H1 (cell line): ENCODE results near the gene TRAF1. TPM values are rescaled to one million over a fixed set of nuclear protein-coding genes. Genes with fewer than 3 reads are reported as not detected.

Experiments
- CHD2 ChIP-seq: IDR thresholded peaks from 2 replicates; pipeline ENCODE4 v1.6.1; 2012; ENCODE audit warnings: low read length, improper control_type of control experiment
- EGR1 ChIP-seq: IDR thresholded peaks from 2 replicates; pipeline ENCODE4 v1.6.1; 2011; ENCODE audit warnings: low read depth, low read length, borderline replicate concordance
- HDAC2 ChIP-seq, 2 experiments: fragments of 300-600 bp in 1 of 2; sonication (generic) in 1 of 2; IDR thresholded peaks; 2 replicates each; pipeline ENCODE4 v1.6.1; 2011 to 2012; ENCODE audit warnings: low read depth in 2 of 2, low read length in 2 of 2, mild to moderate bottlenecking in 2 of 2, moderate library complexity in 2 of 2, borderline replicate concordance in 1 of 2, inconsistent platforms in 1 of 2
- RAD21 ChIP-seq, 2 experiments: IDR thresholded peaks in 1 of 2; conservative IDR thresholded peaks in 1 of 2; 2 replicates each; pipeline ENCODE4 v1.6.1; 2011; ENCODE audit warnings: low read depth in 2 of 2, low read length in 2 of 2, improper control_type of control experiment in 1 of 2, inconsistent platforms in 1 of 2, mild to moderate bottlenecking in 1 of 2, moderate library complexity in 1 of 2
- SAP30 ChIP-seq: fragments of 300-600 bp; sonication (generic); IDR thresholded peaks from 2 replicates; pipeline ENCODE4 v1.7.1; 2012; ENCODE audit warnings: low read length, moderate library complexity, mild to moderate bottlenecking, inconsistent platforms; ENCODE audit not compliant: insufficient read depth, insufficient replicate concordance
- SIRT6 ChIP-seq: IDR thresholded peaks from one replicate; pipeline ENCODE4 v1.7.1; 2012; ENCODE audit warnings: low read length, inconsistent platforms
- SUZ12 ChIP-seq: fragments of 200-600 bp; sonication (generic); IDR thresholded peaks from 2 replicates; pipeline ENCODE4 v1.6.1; 2012; ENCODE audit warnings: mild to moderate bottlenecking, inconsistent platforms, low read length, moderate library complexity, mixed read lengths
- ZNF274 ChIP-seq: IDR thresholded peaks from 2 replicates; pipeline ENCODE4 v1.7.0; 2012; ENCODE audit warnings: low read length, borderline replicate concordance; ENCODE audit errors: extremely low read depth
- polyA plus RNA-seq, 7 experiments: library from polyadenylated mRNA; depleted of rRNA in 3 of 7; stranded (reverse) in 5 of 7; unstranded in 2 of 7; fragments of >200 nt in 5 of 7; fragments of 200-250 nt in 2 of 7; gene quantifications; 1 replicate in 5 of 7; 2 replicates in 1 of 7; 4 replicates in 1 of 7; pipeline versions ENCODE4 v1.2.1 to v1.2.3, GENCODE V29; 2011 to 2013; ENCODE audit warnings: missing spikeins in 2 of 7, mixed read lengths in 2 of 7
- total RNA-seq: library from RNA; stranded (reverse); fragmentation: NEBNext Ultra II Directional; extraction: Animal tissue kit (Norgen Biotek cat#: 25700); gene quantifications from 2 replicates; pipeline ENCODE4 v1.2.1, GENCODE V29; 2021
- TF ChIP-seq, protein P1 (sequence below): fragments of 300-600 bp; sonication (generic); IDR thresholded peaks from 2 replicates; pipeline ENCODE4 v1.7.1; 2012; ENCODE audit warnings: low read length, moderate library complexity, mild to moderate bottlenecking, inconsistent platforms; ENCODE audit not compliant: insufficient replicate concordance

The TRAF1 gene
- total and polyA plus RNA-seq, 2 of the 8 experiments (the other 6 are each of a cell fraction or from before 2014, with no cell fraction given), result 1.6 to 3.2 TPM

DNA sequence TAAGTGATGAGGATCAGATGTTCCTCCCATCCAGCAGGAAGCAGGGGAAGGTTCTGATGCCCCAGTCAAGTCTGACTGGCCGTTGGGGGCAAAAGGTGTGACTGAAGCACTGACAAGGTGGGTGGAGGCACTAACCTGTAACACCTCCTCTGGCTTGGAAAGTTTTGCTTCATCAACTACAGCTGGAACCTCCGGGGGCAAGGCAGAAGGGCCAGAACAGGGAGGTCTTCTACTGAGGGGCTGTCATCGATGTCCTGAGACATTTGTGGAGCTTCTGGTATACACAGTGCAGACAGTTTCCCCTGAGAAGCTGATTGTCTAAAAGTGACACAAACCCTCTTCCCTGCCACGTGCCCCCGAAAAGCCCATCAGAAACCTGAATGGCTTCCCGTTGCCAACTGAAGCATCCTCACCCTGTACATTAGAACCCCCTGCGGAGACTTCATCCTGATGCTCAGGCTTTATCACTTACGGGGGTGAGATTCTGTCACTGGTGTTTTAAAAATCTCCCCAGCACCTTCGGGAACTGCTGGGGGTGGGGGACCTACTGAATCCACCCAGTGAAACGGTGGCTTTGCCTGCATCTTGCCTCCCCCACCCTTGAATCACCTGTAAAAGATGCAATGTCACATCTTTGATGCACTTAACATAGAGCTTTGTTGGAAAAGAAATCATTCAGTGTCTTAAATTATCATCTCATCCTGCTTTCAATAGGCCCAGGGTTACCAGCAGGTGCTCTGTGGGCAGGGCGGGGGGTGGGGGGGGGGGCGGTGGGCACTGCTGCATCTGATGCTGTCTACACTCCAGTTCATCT lies 24.6 kb downstream of the TRAF1 start (continued):
- TF ChIP-seq, protein P1, sequence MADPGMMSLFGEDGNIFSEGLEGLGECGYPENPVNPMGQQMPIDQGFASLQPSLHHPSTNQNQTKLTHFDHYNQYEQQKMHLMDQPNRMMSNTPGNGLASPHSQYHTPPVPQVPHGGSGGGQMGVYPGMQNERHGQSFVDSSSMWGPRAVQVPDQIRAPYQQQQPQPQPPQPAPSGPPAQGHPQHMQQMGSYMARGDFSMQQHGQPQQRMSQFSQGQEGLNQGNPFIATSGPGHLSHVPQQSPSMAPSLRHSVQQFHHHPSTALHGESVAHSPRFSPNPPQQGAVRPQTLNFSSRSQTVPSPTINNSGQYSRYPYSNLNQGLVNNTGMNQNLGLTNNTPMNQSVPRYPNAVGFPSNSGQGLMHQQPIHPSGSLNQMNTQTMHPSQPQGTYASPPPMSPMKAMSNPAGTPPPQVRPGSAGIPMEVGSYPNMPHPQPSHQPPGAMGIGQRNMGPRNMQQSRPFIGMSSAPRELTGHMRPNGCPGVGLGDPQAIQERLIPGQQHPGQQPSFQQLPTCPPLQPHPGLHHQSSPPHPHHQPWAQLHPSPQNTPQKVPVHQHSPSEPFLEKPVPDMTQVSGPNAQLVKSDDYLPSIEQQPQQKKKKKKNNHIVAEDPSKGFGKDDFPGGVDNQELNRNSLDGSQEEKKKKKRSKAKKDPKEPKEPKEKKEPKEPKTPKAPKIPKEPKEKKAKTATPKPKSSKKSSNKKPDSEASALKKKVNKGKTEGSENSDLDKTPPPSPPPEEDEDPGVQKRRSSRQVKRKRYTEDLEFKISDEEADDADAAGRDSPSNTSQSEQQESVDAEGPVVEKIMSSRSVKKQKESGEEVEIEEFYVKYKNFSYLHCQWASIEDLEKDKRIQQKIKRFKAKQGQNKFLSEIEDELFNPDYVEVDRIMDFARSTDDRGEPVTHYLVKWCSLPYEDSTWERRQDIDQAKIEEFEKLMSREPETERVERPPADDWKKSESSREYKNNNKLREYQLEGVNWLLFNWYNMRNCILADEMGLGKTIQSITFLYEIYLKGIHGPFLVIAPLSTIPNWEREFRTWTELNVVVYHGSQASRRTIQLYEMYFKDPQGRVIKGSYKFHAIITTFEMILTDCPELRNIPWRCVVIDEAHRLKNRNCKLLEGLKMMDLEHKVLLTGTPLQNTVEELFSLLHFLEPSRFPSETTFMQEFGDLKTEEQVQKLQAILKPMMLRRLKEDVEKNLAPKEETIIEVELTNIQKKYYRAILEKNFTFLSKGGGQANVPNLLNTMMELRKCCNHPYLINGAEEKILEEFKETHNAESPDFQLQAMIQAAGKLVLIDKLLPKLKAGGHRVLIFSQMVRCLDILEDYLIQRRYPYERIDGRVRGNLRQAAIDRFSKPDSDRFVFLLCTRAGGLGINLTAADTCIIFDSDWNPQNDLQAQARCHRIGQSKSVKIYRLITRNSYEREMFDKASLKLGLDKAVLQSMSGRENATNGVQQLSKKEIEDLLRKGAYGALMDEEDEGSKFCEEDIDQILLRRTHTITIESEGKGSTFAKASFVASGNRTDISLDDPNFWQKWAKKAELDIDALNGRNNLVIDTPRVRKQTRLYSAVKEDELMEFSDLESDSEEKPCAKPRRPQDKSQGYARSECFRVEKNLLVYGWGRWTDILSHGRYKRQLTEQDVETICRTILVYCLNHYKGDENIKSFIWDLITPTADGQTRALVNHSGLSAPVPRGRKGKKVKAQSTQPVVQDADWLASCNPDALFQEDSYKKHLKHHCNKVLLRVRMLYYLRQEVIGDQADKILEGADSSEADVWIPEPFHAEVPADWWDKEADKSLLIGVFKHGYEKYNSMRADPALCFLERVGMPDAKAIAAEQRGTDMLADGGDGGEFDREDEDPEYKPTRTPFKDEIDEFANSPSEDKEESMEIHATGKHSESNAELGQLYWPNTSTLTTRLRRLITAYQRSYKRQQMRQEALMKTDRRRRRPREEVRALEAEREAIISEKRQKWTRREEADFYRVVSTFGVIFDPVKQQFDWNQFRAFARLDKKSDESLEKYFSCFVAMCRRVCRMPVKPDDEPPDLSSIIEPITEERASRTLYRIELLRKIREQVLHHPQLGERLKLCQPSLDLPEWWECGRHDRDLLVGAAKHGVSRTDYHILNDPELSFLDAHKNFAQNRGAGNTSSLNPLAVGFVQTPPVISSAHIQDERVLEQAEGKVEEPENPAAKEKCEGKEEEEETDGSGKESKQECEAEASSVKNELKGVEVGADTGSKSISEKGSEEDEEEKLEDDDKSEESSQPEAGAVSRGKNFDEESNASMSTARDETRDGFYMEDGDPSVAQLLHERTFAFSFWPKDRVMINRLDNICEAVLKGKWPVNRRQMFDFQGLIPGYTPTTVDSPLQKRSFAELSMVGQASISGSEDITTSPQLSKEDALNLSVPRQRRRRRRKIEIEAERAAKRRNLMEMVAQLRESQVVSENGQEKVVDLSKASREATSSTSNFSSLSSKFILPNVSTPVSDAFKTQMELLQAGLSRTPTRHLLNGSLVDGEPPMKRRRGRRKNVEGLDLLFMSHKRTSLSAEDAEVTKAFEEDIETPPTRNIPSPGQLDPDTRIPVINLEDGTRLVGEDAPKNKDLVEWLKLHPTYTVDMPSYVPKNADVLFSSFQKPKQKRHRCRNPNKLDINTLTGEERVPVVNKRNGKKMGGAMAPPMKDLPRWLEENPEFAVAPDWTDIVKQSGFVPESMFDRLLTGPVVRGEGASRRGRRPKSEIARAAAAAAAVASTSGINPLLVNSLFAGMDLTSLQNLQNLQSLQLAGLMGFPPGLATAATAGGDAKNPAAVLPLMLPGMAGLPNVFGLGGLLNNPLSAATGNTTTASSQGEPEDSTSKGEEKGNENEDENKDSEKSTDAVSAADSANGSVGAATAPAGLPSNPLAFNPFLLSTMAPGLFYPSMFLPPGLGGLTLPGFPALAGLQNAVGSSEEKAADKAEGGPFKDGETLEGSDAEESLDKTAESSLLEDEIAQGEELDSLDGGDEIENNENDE, result no peak
- TF ChIP-seq SIRT6, result no peak
- no peak for TF ChIP-seq SUZ12
- no peak for TF ChIP-seq SAP30
- TF ChIP-seq HDAC2 (IDR thresholded peaks at IDR 0.05; ENCODE audit: borderline replicate concordance in 1 of 2, low read depth in 2 of 2, low read length in 2 of 2), result no peak
- no peak for TF ChIP-seq CHD2
- TF ChIP-seq ZNF274, result no peak
- no peak for TF ChIP-seq EGR1
- TF ChIP-seq RAD21 (IDR thresholded peaks at IDR 0.05 in 1 of 2, conservative IDR thresholded peaks at IDR 0.05 in 1 of 2; ENCODE audit: low read depth in 2 of 2, low read length in 2 of 2), result no peak
